Hepatocyte (in vitro differentiated cells): Measurements from ENCODE around the gene KRTAP10-8. TPM values are rescaled to one million over a fixed set of nuclear protein-coding genes. Genes with fewer than 3 reads are reported as not detected.

Experiments used
- DNase-seq: peaks from one replicate; pipeline ENCODE4 v3.0.0-alpha.2; 2016; ENCODE audit warnings: low spot score
- H2AFZ ChIP-seq: fragments of 200-600 bp; sonication (generic); 2 replicates; pipeline ENCODE4 v1.6.0; 2016; ENCODE audit warnings: antibody characterized with exemption, mild to moderate bottlenecking
- H3K27ac ChIP-seq: fragments of 200-600 bp; sonication (generic); 2 replicates; pipeline ENCODE4 v1.5.1; 2016; ENCODE audit warnings: mild to moderate bottlenecking
- H3K27me3 ChIP-seq: fragments of 200-600 bp; sonication (generic); 2 replicates; pipeline ENCODE4 v1.6.1; 2016
- H3K36me3 ChIP-seq: fragments of 200-600 bp; sonication (generic); replicated peaks from 2 replicates; pipeline ENCODE4 v1.5.1; 2016; ENCODE audit warnings: low read depth; ENCODE audit not compliant: insufficient read depth
- H3K4me1 ChIP-seq: fragments of 200-600 bp; sonication (generic); 2 replicates; pipeline ENCODE4 v1.5.1; 2016; ENCODE audit warnings: mild to moderate bottlenecking, moderate library complexity; ENCODE audit not compliant: insufficient read depth
- H3K4me2 ChIP-seq: fragments of 200-600 bp; sonication (generic); 2 replicates; pipeline ENCODE4 v1.6.0; 2016
- H3K4me3 ChIP-seq: fragments of 200-600 bp; sonication (generic); 2 replicates; pipeline ENCODE4 v1.5.1; 2016; ENCODE audit warnings: mild to moderate bottlenecking
- H3K79me2 ChIP-seq: fragments of 200-600 bp; sonication (generic); 2 replicates; pipeline ENCODE4 v1.6.0; 2017; ENCODE audit warnings: mild to moderate bottlenecking
- H3K9me2 ChIP-seq: fragments of 200-600 bp; sonication (generic); replicated peaks from 2 replicates; pipeline ENCODE4 v1.6.0; 2017; ENCODE audit warnings: mild to moderate bottlenecking; ENCODE audit not compliant: insufficient read depth
- H3K9me3 ChIP-seq: fragments of 200-600 bp; sonication (generic); 2 replicates; pipeline ENCODE4 v1.5.1; 2016; ENCODE audit warnings: low read depth, mild to moderate bottlenecking
- H4K20me1 ChIP-seq: fragments of 200-600 bp; sonication (generic); 2 replicates; pipeline ENCODE4 v1.6.0; 2016; ENCODE audit warnings: mild to moderate bottlenecking; ENCODE audit not compliant: insufficient read depth, poor library complexity, severe bottlenecking
- EZH2 ChIP-seq: fragments of 200-600 bp; sonication (generic); IDR thresholded peaks from 2 replicates; pipeline ENCODE4 v1.6.1; 2016; ENCODE audit warnings: antibody characterized with exemption, mild to moderate bottlenecking, borderline replicate concordance
- EZH2phosphoT487 ChIP-seq: fragments of 200-600 bp; sonication (generic); IDR thresholded peaks from one replicate; pipeline ENCODE4 v1.6.1; 2018; ENCODE audit warnings: antibody characterized with exemption, mild to moderate bottlenecking, low read depth, moderate library complexity; ENCODE audit not compliant: unreplicated experiment, severe bottlenecking
- WGBS: methylation state at CpG from one replicate; pipeline ENCODE4 v1.1.6; 2016; ENCODE audit warnings: low lambda C conversion rate; ENCODE audit errors: missing lambda C conversion rate; 5-methylcytosine and 5-hydroxymethylcytosine counted together
- polyA plus RNA-seq: library from polyadenylated mRNA; unstranded; fragments of >200 nt; fragmentation: Nextera tagmentation; extraction: Ambion mirVana; gene quantifications from 2 replicates; pipeline ENCODE4 v1.2.1, GENCODE V29; 2016
- total RNA-seq: library from RNA; depleted of rRNA; stranded (reverse); fragments of >200 nt; gene quantifications from 2 replicates; pipeline ENCODE4 v1.2.3, GENCODE V29; 2014
- TF ChIP-seq, protein P1 (sequence below): fragments of 200-600 bp; sonication (generic); IDR thresholded peaks from 2 replicates; pipeline ENCODE4 v1.5.1; 2016; ENCODE audit warnings: antibody characterized with exemption, mild to moderate bottlenecking; ENCODE audit not compliant: poor library complexity

KRTAP10-8 gene
- total and polyA plus RNA-seq, 2 experiments from 2014 or later = not detected

- H3K9me3 ChIP-seq = no peaks in the 10 kb centered on the region
- TF ChIP-seq EZH2phosphoT487 = no peak
- TF ChIP-seq, protein P1, sequence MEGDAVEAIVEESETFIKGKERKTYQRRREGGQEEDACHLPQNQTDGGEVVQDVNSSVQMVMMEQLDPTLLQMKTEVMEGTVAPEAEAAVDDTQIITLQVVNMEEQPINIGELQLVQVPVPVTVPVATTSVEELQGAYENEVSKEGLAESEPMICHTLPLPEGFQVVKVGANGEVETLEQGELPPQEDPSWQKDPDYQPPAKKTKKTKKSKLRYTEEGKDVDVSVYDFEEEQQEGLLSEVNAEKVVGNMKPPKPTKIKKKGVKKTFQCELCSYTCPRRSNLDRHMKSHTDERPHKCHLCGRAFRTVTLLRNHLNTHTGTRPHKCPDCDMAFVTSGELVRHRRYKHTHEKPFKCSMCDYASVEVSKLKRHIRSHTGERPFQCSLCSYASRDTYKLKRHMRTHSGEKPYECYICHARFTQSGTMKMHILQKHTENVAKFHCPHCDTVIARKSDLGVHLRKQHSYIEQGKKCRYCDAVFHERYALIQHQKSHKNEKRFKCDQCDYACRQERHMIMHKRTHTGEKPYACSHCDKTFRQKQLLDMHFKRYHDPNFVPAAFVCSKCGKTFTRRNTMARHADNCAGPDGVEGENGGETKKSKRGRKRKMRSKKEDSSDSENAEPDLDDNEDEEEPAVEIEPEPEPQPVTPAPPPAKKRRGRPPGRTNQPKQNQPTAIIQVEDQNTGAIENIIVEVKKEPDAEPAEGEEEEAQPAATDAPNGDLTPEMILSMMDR = no peak
- TF ChIP-seq EZH2 = no peak
- 87% methylated on average over 8 of the region's 8 CpGs for WGBS
- no peaks in the 10 kb centered on the region for H3K79me2 ChIP-seq
- H3K27ac ChIP-seq = no peak overlapping the region
- H3K9me2 ChIP-seq = no peaks in the 10 kb centered on the region
- DNase-seq = no peak
- no peak overlapping the region for H3K4me2 ChIP-seq
- H3K36me3 ChIP-seq = no peaks in the 10 kb centered on the region
- no peaks in the 10 kb centered on the region for H4K20me1 ChIP-seq
- H3K4me3 ChIP-seq = no peak overlapping the region
- H3K27me3 ChIP-seq = no peaks in the 10 kb centered on the region
- no peaks in the 10 kb centered on the region for H3K4me1 ChIP-seq
- no peak overlapping the region for H2AFZ ChIP-seq
Observed at GRCh38 chr21:44615466-44615865, 3.6 kb downstream of the KRTAP10-8 start.

GRCh38 chr21:44615911-44616590 lies 4.2 kb downstream of the KRTAP10-8 start:
- Histone ChIP-seq H3K9me3 (no peaks in the 10 kb centered on the region), H3K4me1 (no peaks in the 10 kb centered on the region), H3K4me3 (no peak overlapping the region), H3K36me3 (no peaks in the 10 kb centered on the region), H2AFZ (no peak overlapping the region), H3K79me2 (no peaks in the 10 kb centered on the region), H3K27ac (no peak overlapping the region), H3K27me3 (no peaks in the 10 kb centered on the region), H4K20me1 (no peaks in the 10 kb centered on the region), H3K4me2 (no peak overlapping the region), H3K9me2 (no peaks in the 10 kb centered on the region)
- TF ChIP-seq EZH2phosphoT487 (no peak), EZH2 (no peak)
- TF ChIP-seq, protein P1 = no peak
- no peak for DNase-seq
- 89% methylated on average over 17 of the region's 17 CpGs for WGBS

- Histone ChIP-seq H3K4me3 (no peak overlapping the region), H4K20me1 (no peaks in the 10 kb centered on the region), H3K4me1 (no peaks in the 10 kb centered on the region), H3K27me3 (no peaks in the 10 kb centered on the region), H2AFZ (no peak overlapping the region), H3K9me3 (no peaks in the 10 kb centered on the region), H3K27ac (no peak overlapping the region), H3K9me2 (no peaks in the 10 kb centered on the region), H3K79me2 (no peaks in the 10 kb centered on the region), H3K36me3 (no peaks in the 10 kb centered on the region), H3K4me2 (no peak overlapping the region)
- 86% methylated on average over 16 of the region's 16 CpGs for WGBS
- DNase-seq = no peak
- TF ChIP-seq EZH2 = no peak
- TF ChIP-seq EZH2phosphoT487 = no peak
Observed at GRCh38 chr21:44616591-44616926, 4.7 kb downstream of the KRTAP10-8 start.

DNA sequence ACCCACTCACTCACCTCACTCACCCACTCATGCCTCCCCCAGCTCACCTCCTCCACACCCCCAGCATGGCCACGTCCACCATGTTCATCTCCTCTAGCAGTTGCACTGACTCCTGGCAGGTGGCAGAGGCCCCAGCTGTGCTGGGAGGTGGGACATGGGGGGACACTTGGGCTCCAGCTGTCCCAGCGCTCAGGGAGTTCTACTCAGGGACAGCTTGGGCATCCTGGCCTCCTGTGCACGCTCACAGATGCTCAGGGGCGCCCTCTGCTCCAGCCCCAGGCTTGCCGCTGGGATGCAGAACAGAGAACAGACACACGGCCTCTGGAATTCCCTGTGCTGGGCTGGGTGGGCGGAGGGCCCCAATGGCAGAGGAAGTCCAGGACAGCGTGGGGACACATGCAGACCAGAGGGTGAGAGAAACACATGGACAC lies 5.2 kb downstream of the KRTAP10-8 start:
- Histone ChIP-seq H3K36me3 (no peaks in the 10 kb centered on the region), H4K20me1 (no peaks in the 10 kb centered on the region), H3K9me2 (no peaks in the 10 kb centered on the region), H3K4me1 (no peaks in the 10 kb centered on the region), H3K27me3 (no peaks in the 10 kb centered on the region), H3K4me2 (no peak overlapping the region), H2AFZ (no peak overlapping the region), H3K4me3 (no peak overlapping the region), H3K9me3 (no peaks in the 10 kb centered on the region), H3K79me2 (no peaks in the 10 kb centered on the region), H3K27ac (no peak overlapping the region)
- DNase-seq = no peak
- 74% methylated on average over 8 of the region's 8 CpGs for WGBS
- TF ChIP-seq EZH2 = no peak
- TF ChIP-seq, protein P1 = no peak
